Glutamatergic neuron (in vitro differentiated cells): ENCODE measurements around the gene CADM2. TPM values are rescaled to one million over a fixed set of nuclear protein-coding genes. Genes with fewer than 3 reads are reported as not detected.

Source experiments
- DNase-seq: peaks from one replicate; pipeline ENCODE4 v3.0.0; 2022
- H3K27ac Mint-ChIP-seq: one replicate; pipeline ENCODE4 v1.8.0; 2020; ENCODE audit warnings: mild to moderate bottlenecking, mixed read lengths, inconsistent platforms; ENCODE audit not compliant: unreplicated experiment
- H3K27me3 Mint-ChIP-seq: one replicate; pipeline ENCODE4 v1.8.0; 2020; ENCODE audit warnings: mild to moderate bottlenecking, moderate library complexity, mixed read lengths, inconsistent platforms; ENCODE audit not compliant: unreplicated experiment
- H3K36me3 Mint-ChIP-seq: one replicate; pipeline ENCODE4 v1.8.0; 2020; ENCODE audit warnings: mild to moderate bottlenecking, mixed read lengths, inconsistent platforms; ENCODE audit not compliant: unreplicated experiment
- H3K4me1 Mint-ChIP-seq: one replicate; pipeline ENCODE4 v1.8.0; 2020; ENCODE audit warnings: mild to moderate bottlenecking, low read depth, mixed read lengths, inconsistent platforms; ENCODE audit not compliant: unreplicated experiment
- H3K4me3 Mint-ChIP-seq: one replicate; pipeline ENCODE4 v1.8.0; 2020; ENCODE audit warnings: mild to moderate bottlenecking, mixed read lengths, inconsistent platforms; ENCODE audit not compliant: unreplicated experiment
- H3K9me3 Mint-ChIP-seq: one replicate; pipeline ENCODE4 v1.8.0; 2020; ENCODE audit warnings: mild to moderate bottlenecking, moderate library complexity, mixed read lengths, inconsistent platforms; ENCODE audit not compliant: unreplicated experiment
- total RNA-seq: library from RNA; stranded (reverse); fragmentation: NEBNext Ultra II Directional; extraction: Animal tissue kit (Norgen Biotek cat#: 25700); gene quantifications from one replicate; pipeline ENCODE4 v1.2.1, GENCODE V29; 2021; ENCODE audit not compliant: unreplicated experiment
- TF ChIP-seq, protein P1 (sequence below): fragments of 200-600 bp; sonication (generic); IDR thresholded peaks from one replicate; pipeline ENCODE4 v1.5.0; 2021; ENCODE audit not compliant: partially characterized antibody, unreplicated experiment

Gene CADM2
- total RNA-seq, 1 donor from 2014 or later = 233 TPM

- TF ChIP-seq, protein P1, sequence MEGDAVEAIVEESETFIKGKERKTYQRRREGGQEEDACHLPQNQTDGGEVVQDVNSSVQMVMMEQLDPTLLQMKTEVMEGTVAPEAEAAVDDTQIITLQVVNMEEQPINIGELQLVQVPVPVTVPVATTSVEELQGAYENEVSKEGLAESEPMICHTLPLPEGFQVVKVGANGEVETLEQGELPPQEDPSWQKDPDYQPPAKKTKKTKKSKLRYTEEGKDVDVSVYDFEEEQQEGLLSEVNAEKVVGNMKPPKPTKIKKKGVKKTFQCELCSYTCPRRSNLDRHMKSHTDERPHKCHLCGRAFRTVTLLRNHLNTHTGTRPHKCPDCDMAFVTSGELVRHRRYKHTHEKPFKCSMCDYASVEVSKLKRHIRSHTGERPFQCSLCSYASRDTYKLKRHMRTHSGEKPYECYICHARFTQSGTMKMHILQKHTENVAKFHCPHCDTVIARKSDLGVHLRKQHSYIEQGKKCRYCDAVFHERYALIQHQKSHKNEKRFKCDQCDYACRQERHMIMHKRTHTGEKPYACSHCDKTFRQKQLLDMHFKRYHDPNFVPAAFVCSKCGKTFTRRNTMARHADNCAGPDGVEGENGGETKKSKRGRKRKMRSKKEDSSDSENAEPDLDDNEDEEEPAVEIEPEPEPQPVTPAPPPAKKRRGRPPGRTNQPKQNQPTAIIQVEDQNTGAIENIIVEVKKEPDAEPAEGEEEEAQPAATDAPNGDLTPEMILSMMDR = no peak
- peaks cover 2% of the 10 kb centered on the region for H3K27me3 Mint-ChIP-seq
- peak overlapping the region; percentile 57 for H3K4me3 Mint-ChIP-seq
- H3K36me3 Mint-ChIP-seq = no peaks in the 10 kb centered on the region
- peaks cover 37% of the 10 kb centered on the region for H3K4me1 Mint-ChIP-seq
- no peaks in the 10 kb centered on the region for H3K9me3 Mint-ChIP-seq
- peak overlapping the region; percentile 89 for H3K27ac Mint-ChIP-seq
- DNase-seq = no peak
Observed at GRCh38 chr3:85005946-85006345, 47.2 kb downstream of the CADM2 start.

DNA sequence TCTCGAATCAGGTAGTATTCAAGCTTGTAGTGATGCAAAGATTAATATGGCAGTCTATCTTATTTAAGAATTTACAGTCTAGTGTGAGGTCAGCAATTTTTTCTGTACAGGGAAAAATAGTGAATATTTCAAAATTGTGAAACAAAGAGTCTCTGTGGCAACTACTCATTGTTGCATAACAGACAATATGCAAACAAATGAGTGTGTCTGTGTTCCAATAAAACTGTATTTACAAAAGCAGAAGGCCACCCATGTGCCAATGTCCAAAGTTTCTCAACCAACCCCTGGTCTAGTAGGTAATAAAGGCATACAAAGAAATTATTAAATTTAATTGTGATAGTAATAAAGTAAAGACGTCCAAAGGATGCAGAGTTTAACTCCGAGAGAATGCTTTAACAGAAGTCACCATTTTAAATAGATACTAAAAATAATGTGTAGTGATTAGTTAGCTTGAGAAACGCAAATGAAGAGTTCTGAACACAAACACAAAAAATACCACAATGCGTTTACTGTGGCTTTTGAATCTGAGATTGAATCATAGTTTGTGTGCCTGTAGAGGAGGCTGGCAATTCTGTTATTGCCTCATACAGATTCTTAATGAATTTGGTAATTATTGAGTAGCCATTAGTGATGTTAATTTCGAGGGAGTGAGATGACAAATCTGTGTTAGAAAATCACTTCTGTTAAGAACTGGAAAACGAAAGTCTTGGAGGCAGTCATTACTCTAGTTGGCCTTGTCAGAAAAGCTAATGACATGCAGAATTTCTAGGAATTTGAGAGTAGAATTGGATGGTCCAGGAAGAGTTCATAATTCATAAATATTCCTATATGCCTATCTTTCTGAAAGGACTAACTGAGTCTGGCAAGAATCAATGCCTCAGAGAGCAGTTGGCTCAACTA lies 48.7 kb downstream of the CADM2 start:
- Mint-ChIP-seq H3K9me3 (no peaks in the 10 kb centered on the region), H3K27ac (no peak overlapping the region), H3K4me3 (no peak overlapping the region), H3K27me3 (peaks cover 2% of the 10 kb centered on the region), H3K36me3 (no peaks in the 10 kb centered on the region), H3K4me1 (peaks cover 37% of the 10 kb centered on the region)
- TF ChIP-seq, protein P1 = no peak
- DNase-seq = no peak

- Mint-ChIP-seq H3K27me3 (no peaks in the 10 kb centered on the region), H3K4me1 (peaks cover 6% of the 10 kb centered on the region), H3K36me3 (no peaks in the 10 kb centered on the region), H3K27ac (no peak overlapping the region), H3K4me3 (no peak overlapping the region), H3K9me3 (no peaks in the 10 kb centered on the region)
- no peak for DNase-seq
- TF ChIP-seq, protein P1 = no peak
Observed at GRCh38 chr3:85020828-85021227, 62.0 kb downstream of the CADM2 start.

- DNase-seq = no peak
- Mint-ChIP-seq H3K27ac (no peak overlapping the region), H3K27me3 (no peaks in the 10 kb centered on the region), H3K36me3 (no peaks in the 10 kb centered on the region), H3K4me3 (no peak overlapping the region), H3K4me1 (peaks cover 5% of the 10 kb centered on the region), H3K9me3 (no peaks in the 10 kb centered on the region)
- TF ChIP-seq, protein P1 = no peak
Observed at GRCh38 chr3:85030052-85030451, 71.3 kb downstream of the CADM2 start.

- H3K4me1 Mint-ChIP-seq = peaks cover 17% of the 10 kb centered on the region
- TF ChIP-seq, protein P1 = no peak
- no peaks in the 10 kb centered on the region for H3K36me3 Mint-ChIP-seq
- no peak for DNase-seq
- no peak overlapping the region for H3K27ac Mint-ChIP-seq
- H3K9me3 Mint-ChIP-seq = no peaks in the 10 kb centered on the region
- no peaks in the 10 kb centered on the region for H3K27me3 Mint-ChIP-seq
- no peak overlapping the region for H3K4me3 Mint-ChIP-seq
Observed at GRCh38 chr3:85037203-85037602, 78.4 kb downstream of the CADM2 start.
